Adrenal gland (tissue), 12 donors: ENCODE measurements around the gene PPP2R2D. TPM values are rescaled to one million over a fixed set of nuclear protein-coding genes. Genes with fewer than 3 reads are reported as not detected.
A peak's percentile ranks its signal among the peaks of the same experiment; 100 is the strongest.

Experiments used
- DNase-seq, 7 donors: peaks; one replicate each; pipeline ENCODE4 v3.0.0-alpha.2; 2019 to 2020
- H3K27ac ChIP-seq, 5 donors: fragments of 200-600 bp; sonication (generic) in 4 of 5; 1 replicate in 3 of 5; 2 replicates in 2 of 5; pipeline versions ENCODE4 v1.5.1 to v1.8.0; 2016 to 2020; ENCODE audit warnings: mild to moderate bottlenecking in 1 of 5
- H3K27me3 ChIP-seq: fragments of 200-600 bp; 2 replicates; pipeline ENCODE4 v1.8.0; 2021
- H3K36me3 ChIP-seq, 2 donors: fragments of 200-600 bp; replicated peaks in 1 of 2; 1 replicate in 1 of 2; 2 replicates in 1 of 2; pipeline versions ENCODE4 v1.5.1 to v1.8.0; 2018 to 2022
- H3K4me1 ChIP-seq, 2 donors: fragments of 200-600 bp; replicated peaks in 1 of 2; 1 replicate in 1 of 2; 2 replicates in 1 of 2; pipeline versions ENCODE4 v1.5.1 to v1.8.0; 2018 to 2021
- H3K4me3 ChIP-seq, 4 donors: fragments of 200-600 bp; sonication (generic) in 3 of 4; one replicate each; pipeline ENCODE4 v1.5.1; 2016 to 2018
- H3K9me3 ChIP-seq, 3 donors: fragments of 200-600 bp; sonication (generic) in 1 of 3; replicated peaks in 1 of 3; 1 replicate in 2 of 3; 2 replicates in 1 of 3; pipeline versions ENCODE4 v1.5.1 to v1.8.0; 2016 to 2021
- CTCF ChIP-seq, 6 experiments: fragments of 450-650 bp in 4 of 6; fragments of 200-600 bp in 2 of 6; sonication (generic) in 1 of 6; IDR thresholded peaks; 1 replicate in 5 of 6; 2 replicates in 1 of 6; pipeline versions ENCODE4 v1.5.1 to v1.8.0; 2016 to 2021; ENCODE audit warnings: antibody characterized with exemption in 6 of 6, mild to moderate bottlenecking in 2 of 6, moderate library complexity in 1 of 6
- POLR2A ChIP-seq, 2 donors: fragments of 450-650 bp; IDR thresholded peaks; one replicate each; pipeline ENCODE4 v1.6.1; 2017; ENCODE audit warnings: antibody characterized with exemption in 2 of 2, mild to moderate bottlenecking in 2 of 2, moderate library complexity in 1 of 2
- WGBS, 4 donors: extraction: QIAGEN DNeasy Blood & Tissue Kit in 2 of 4; methylation state at CpG; one replicate each; pipeline versions ENCODE4 v1.1.5 to v1.1.7; 2013 to 2017; 5-methylcytosine and 5-hydroxymethylcytosine counted together
- intact Hi-C, 2 donors: fragments of 100-400 bp; cut with DNase I; formaldehyde crosslinking; loops; one replicate each; pipeline versions ENCODE4 v1.14.1 to v1.15.0; 2022 to 2023
- polyA plus RNA-seq, 3 donors: library from polyadenylated mRNA; stranded (reverse); fragments of 200-250 nt in 2 of 3; fragments of 350-450 nt in 1 of 3; fragmentation: Illumina TruSeq in 1 of 3; extraction: RNeasy Lipid Tissue Mini Kit (QIAGEN cat#74804) in 1 of 3; gene quantifications; one replicate each; pipeline ENCODE4 v1.2.3, GENCODE V29; 2013 to 2014
- total RNA-seq, 9 donors: library from RNA; depleted of rRNA in 4 of 9; stranded (reverse); fragments of >200 nt in 4 of 9; fragments of 120-200 nt in 1 of 9; fragmentation: NEBNext Ultra II Directional in 1 of 9; extraction: Animal tissue kit (Norgen Biotek cat#: 25700) in 1 of 9; gene quantifications; one replicate each; pipeline versions ENCODE4 v1.1.0 to v1.2.4, GENCODE V29; 2013 to 2023
- donor health status: healthy with polysubstance abuse.
- donor health status: Bipolar disorder and iron deficiency.
- donor health status: DM: yes; HTN: yes; CAD: no.
- donor health status: DM: no; HTN: no; CAD: no.
- donor health status: DM: no; HTN: no; CAD: no.
- donor health status: DM: yes; HTN: yes; CAD: no.

Gene PPP2R2D
- total and polyA plus RNA-seq, 12 donors = 37.8 to 83.2 (median 58.9) TPM

GRCh38 chr10:131935260-131935659 is 34.5 kb downstream of the PPP2R2D start:
- WGBS, 4 donors = 24 to 50% (median 40%) methylated on average over 1 of the region's 1 CpG
- H3K4me1 ChIP-seq = peaks cover 10 to 34% of the 10 kb centered on the region in 2 donors
- TF ChIP-seq CTCF (IDR thresholded peaks at IDR 0.05) (no peak), POLR2A (IDR thresholded peaks at IDR 0.05) (no peak)
- intact Hi-C loops = loop anchor here in 1 of 2 donors (5.0 kb wide), 1 partner anchor 43 kb away; no protein-coding TSS in a partner anchor
- H3K27me3 ChIP-seq = no peaks in the 10 kb centered on the region
- H3K4me3 ChIP-seq = no peak overlapping the region
- no peaks in the 10 kb centered on the region for H3K9me3 ChIP-seq
- peaks cover 0 to 18% of the 10 kb centered on the region in 2 donors for H3K36me3 ChIP-seq
- H3K27ac ChIP-seq = no peak overlapping the region
- no peak for DNase-seq

GRCh38 chr10:131936294-131936693 is 35.5 kb downstream of the PPP2R2D start:
- TF ChIP-seq CTCF (IDR thresholded peaks at IDR 0.05) (no peak), POLR2A (IDR thresholded peaks at IDR 0.05) (no peak)
- H3K9me3 ChIP-seq = no peaks in the 10 kb centered on the region
- H3K4me3 ChIP-seq = no peak overlapping the region
- peaks cover 0 to 26% of the 10 kb centered on the region in 2 donors for H3K36me3 ChIP-seq
- peaks cover 9 to 24% of the 10 kb centered on the region in 2 donors for H3K4me1 ChIP-seq
- 89 to 96% (median 96%) methylated on average over 9 of the region's 9 CpGs for whole genome bisulfite sequencing, 4 donors
- intact Hi-C loops = loop anchor here in 1 of 2 donors (5.0 kb wide), 1 partner anchor 44 kb away; no protein-coding TSS in a partner anchor
- H3K27me3 ChIP-seq = no peaks in the 10 kb centered on the region
- DNase-seq = no peak
- H3K27ac ChIP-seq = no peak overlapping the region

GRCh38 chr10:131936736-131937135 is 35.9 kb downstream of the PPP2R2D start:
- Histone ChIP-seq H3K4me3 (no peak overlapping the region), H3K4me1 (peaks cover 4 to 20% of the 10 kb centered on the region in 2 donors), H3K27me3 (no peaks in the 10 kb centered on the region), H3K27ac (no peak overlapping the region), H3K36me3 (peaks cover 0 to 31% of the 10 kb centered on the region in 2 donors), H3K9me3 (no peaks in the 10 kb centered on the region)
- WGBS, 4 donors = 96 to 97% (median 97%) methylated on average over 18 of the region's 18 CpGs
- TF ChIP-seq POLR2A (IDR thresholded peaks at IDR 0.05) (no peak), CTCF (IDR thresholded peaks at IDR 0.05) (no peak)
- no peak for DNase-seq
- intact Hi-C loops = loop anchor here in 1 of 2 donors (5.0 kb wide), 1 partner anchor 44 kb away; no protein-coding TSS in a partner anchor

- DNase-seq = no peak
Measured at GRCh38 chr10:131937836-131938235, 37.0 kb downstream of the PPP2R2D start.

More at GRCh38 chr10:131937836-131938235, 37.0 kb downstream of the PPP2R2D start:
- WGBS, 4 donors = 88 to 95% (median 91%) methylated on average over 15 to 20 of the region's 20 CpGs
- Histone ChIP-seq H3K27me3 (no peaks in the 10 kb centered on the region), H3K27ac (peak overlapping the region in 1 of 5 donors; percentile 4), H3K4me3 (no peak overlapping the region), H3K9me3 (no peaks in the 10 kb centered on the region), H3K36me3 (peaks cover 0 to 32% of the 10 kb centered on the region in 2 donors), H3K4me1 (peaks cover 0 to 9% of the 10 kb centered on the region in 2 donors)
- TF ChIP-seq POLR2A (IDR thresholded peaks at IDR 0.05) (no peak), CTCF (IDR thresholded peaks at IDR 0.05) (no peak)
- intact Hi-C loops = loop anchor here in 1 of 2 donors (5.0 kb wide), 1 partner anchor 46 kb away; no protein-coding TSS in a partner anchor
